H54 (cell line): ENCODE measurements around the gene CRYBA4.

Experiments used
- DNase-seq: peaks from one replicate; pipeline ENCODE4 v3.0.0; 2011; ENCODE audit warnings: low spot score, mixed read lengths; ENCODE audit not compliant: insufficient read length
- FAIRE-seq: peaks from 3 replicates; lab custom pipeline; 2011; peaks lifted over from hg19 to GRCh38; lab: Jason Lieb, UNC
- POLR2A ChIP-seq: IDR thresholded peaks from 2 replicates; pipeline ENCODE4 v1.6.1; 2011; ENCODE audit warnings: low read depth, mild to moderate bottlenecking, low read length

Gene CRYBA4

DNA sequence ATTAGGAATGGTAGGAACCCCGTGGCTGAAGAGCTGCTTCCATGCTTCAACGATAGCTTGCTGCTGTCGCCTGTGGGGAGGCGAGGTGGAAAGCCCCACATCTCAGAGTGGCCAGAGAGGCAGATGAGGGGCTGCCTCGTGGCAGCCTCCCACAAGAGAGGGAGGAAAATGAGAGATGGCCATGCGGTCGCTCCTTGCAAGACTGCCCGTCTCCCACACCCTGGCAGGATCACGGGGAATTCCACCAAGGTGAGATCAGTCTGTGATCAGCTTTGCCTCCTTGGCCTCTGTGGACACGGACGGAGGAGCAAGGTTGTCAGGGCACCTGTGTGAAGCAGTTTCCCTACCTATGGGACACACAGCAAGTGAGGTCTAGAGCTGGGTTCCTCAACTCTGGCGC, 3.0 kb downstream of the CRYBA4 start:
- no peak for FAIRE-seq
- TF ChIP-seq POLR2A = no peak
- no peak for DNase-seq

DNA sequence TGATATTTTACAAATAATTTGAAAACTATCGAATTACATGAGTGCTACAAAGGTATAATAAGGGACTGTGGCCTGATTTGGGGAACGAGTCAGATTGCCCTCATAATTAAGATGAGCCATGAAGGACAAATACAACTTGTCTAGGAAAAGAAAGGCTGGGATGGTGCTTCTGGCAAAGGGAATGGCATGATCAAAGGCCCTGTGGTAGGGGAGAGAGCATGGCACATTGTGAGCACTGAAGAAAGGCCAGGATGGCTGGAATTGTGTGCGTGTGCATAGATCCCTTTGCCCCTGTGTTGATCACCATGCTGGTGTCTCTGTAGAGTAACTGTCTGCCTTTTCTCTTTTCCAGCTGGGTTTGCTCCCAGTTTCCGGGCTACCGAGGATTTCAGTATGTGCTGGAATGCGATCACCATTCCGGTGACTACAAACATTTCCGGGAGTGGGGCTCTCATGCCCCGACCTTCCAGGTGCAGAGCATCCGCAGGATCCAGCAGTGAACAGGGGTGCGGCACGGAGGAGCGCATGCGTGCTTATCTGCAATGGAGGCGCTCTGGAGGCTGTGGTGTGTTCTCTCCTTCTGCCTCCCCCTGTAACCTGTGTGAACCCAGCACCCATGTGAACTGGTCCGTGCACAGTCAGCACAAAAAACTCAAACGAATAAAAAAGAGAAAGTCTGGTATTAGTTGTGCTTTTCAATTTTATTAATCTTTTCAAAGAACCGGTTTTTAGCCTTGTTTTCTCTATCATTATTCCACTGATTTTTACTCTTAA, 8.4 kb downstream of the CRYBA4 start:
- no peak for DNase-seq
- no peak for TF ChIP-seq POLR2A
- no peak for FAIRE-seq

DNA sequence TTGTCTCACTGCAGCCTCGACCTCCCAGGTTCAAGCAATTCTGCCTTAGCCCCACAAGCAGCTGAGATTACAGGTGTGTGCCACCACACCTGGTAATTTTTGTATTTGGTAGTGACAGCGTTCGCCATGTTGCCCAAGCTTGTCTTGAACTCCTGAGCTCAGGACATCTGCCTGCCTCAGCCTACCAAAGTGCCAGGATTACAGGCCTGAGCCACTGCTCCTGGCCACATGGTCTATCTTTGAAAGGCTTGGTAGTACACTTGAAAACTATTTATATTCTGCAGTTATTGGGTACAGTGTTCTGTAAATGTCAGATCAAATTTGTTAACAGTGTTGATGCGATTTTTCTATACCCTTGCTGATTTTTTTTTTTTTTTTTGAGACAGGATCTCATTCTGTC, 9.5 kb downstream of the CRYBA4 start:
- DNase-seq (no peak), FAIRE-seq (no peak)
- no peak for TF ChIP-seq POLR2A

- DNase-seq = no peak
These were observed 10.8 kb downstream of the CRYBA4 start for GRCh38 chr22:26632422-26633155.

GRCh38 chr22:26634189-26634588, 12.4 kb downstream of the CRYBA4 start:
- no peak for TF ChIP-seq POLR2A
- DNase-seq = no peak
- FAIRE-seq = no peak

More at GRCh38 chr22:26632422-26633155, 10.8 kb downstream of the CRYBA4 start:
- TF ChIP-seq POLR2A = no peak
- no peak for FAIRE-seq

GRCh38 chr22:26635117-26635516, 13.4 kb downstream of the CRYBA4 start:
- FAIRE-seq (no peak), DNase-seq (no peak)
- TF ChIP-seq POLR2A = no peak

DNA sequence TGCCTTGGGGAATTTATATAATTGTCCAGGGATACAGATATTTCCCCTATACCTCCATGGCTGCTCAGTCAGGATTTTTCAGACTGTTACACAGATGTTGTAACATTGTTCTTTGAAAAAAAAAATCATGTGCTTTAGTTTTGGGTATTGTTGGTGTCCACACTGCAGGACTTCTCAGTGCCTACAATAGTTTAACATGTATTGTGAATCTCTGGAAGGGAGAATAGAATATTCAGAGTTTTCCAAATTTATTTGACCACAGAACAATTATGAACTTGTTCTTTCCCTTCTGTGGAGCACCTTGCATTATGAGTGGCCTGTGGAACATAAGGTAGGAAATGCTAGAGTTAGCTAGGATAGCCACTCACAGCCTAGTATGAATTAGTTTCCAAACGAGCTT, 14.5 kb downstream of the CRYBA4 start:
- DNase-seq (no peak), FAIRE-seq (no peak)
- TF ChIP-seq POLR2A = no peak

- FAIRE-seq (no peak), DNase-seq (no peak)
- TF ChIP-seq POLR2A = no peak
These were observed 21.0 kb downstream of the CRYBA4 start for GRCh38 chr22:26642465-26643417.

- FAIRE-seq = no peak
- TF ChIP-seq POLR2A = no peak
- DNase-seq = no peak
These were observed 21.8 kb downstream of the CRYBA4 start for GRCh38 chr22:26643418-26644100.

DNA sequence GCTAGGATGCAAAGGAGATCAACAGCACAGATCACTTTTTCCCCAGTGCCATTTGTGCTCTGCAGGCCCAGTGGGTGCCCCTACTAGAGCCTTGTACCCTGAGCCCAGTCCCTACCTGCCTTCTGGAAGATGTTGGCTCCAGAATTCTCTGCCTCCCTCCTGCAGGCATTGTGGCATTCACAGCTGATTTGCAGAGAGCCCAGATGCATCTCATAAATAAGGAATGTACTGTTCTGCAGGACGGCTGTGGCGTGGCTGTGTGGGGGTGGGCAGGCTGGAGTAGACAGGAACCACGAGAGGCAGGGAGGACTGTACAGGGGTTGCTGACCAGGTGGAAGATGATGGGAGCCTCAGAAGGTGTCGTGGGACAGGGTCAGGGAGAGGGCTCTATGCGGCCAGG, 24.4 kb downstream of the CRYBA4 start:
- DNase-seq = no peak
- FAIRE-seq = no peak
- no peak for TF ChIP-seq POLR2A

DNA sequence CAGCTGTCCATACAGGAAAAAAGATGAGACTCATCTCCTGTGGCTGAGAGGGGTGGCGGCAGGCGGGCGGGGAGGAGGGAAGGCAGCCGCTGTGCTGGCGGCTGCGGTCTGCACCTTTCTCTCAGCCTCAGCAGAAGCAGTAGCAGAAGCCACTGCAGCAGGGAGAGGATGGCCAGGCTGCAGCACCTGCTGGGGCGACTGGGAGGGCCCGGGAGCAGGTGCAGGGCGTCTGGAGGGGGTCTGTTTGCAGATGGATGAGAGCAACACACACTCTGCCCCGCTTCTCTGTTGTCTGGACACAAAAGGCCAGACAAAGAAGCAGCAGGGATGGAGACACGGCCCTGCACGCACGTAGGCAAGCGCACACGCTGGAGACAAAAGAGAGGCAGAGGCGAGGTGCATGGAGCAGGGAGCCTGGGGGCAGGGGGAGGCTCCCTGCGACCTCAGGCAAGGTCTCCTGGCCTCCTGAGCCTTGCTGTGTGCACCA, 26.3 kb downstream of the CRYBA4 start:
- TF ChIP-seq POLR2A = no peak
- FAIRE-seq (no peak), DNase-seq (no peak)

GRCh38 chr22:26648528-26649388, 27.0 kb downstream of the CRYBA4 start:
- no peak for FAIRE-seq
- TF ChIP-seq POLR2A = no peak
- DNase-seq = no peak
